DMS114 treated with DMSO at 0.1 percent for 48 hours (cell line): ENCODE measurements around the gene LAMP2.
"Not testable (repeated sequence)": the region's sequence is repeated elsewhere in the genome, so short reads cannot be mapped to it uniquely, and the experiment has no call there.

ENCODE experiments used
- DNase-seq: peaks from one replicate; lab custom pipeline; 2025; ENCODE audit not compliant: unreplicated experiment; lab: John Stamatoyannopoulos, UW

The LAMP2 gene

DNA sequence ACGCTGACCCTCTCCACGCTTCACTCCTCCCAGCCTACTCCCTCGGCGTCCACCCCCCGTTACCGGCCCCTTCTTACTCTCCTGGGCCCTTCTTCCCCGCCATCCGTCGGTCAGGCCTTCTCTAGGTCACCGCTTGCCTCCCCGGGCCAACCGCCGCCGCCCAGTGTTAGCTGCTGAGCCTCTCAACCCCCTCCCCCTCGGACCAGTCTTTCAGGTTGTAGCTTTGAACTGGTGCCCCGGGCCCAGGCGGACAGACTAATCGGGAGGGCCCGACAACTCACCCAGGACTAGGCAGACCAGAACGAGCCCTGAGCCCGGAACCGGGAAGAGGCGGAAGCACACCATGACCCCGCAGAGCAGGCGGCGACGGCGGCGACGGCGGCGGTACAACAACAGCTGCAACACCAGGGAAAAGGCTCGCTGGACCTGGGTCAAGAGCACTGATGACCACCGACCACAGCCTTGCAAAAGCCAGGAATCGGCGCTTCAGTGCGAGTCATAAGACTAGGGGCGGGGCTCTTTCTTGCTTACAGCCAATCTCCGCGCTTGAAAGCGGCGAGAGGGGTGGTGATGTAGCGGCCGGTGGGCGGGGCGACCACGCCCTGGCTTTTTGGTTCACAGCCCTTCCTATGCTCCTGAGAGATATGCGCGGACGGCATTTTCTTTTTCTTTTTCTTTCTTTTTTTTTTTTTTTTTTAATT lies at the start of gene LAMP2:
TSS of gene LAMP2 (minus strand) at position 472 of the 701 bp plus-strand sequence. CDS start at position 345, 127 bp downstream.
- DNase-seq: peak; percentile 62

DNA sequence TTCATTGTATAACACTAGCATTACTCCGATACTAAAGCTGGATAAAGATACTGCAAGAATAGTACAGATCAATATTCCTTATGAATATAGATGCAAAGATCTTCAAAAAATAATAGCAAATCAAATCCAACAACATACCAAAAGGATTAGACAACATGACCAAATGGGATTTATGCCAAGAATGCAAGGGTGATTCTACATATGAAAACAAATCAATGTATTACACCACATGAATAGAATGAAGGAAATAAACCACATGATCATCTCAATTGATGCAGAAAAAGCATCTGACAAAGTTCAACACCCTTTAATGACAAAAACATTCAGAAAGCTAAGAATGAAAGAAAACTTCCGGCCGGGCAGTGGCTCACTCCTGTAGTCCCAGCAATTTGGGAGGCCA lies 48.8 kb upstream of the LAMP2 start:
- DNase-seq: no peak

DNA sequence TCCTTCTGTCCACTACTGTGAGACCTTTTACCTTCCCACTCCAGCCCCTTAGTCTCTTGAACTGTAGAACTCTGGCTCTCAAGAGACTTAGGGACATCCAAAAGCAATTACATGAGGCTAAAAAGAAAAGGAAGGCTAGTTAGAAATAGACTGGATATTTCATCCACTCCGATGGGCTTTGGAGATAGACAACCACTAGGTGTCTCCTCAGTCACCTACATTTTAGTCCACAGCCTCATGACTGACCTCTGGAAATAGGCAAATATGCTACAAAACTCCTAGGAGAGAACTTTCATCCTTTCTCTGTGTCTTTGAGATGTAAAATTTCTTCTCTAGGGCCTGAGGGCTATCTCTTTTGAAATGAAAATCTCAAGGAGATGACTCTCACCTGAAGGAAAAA lies 45.1 kb upstream of the LAMP2 start:
- no peak for DNase-seq

DNA sequence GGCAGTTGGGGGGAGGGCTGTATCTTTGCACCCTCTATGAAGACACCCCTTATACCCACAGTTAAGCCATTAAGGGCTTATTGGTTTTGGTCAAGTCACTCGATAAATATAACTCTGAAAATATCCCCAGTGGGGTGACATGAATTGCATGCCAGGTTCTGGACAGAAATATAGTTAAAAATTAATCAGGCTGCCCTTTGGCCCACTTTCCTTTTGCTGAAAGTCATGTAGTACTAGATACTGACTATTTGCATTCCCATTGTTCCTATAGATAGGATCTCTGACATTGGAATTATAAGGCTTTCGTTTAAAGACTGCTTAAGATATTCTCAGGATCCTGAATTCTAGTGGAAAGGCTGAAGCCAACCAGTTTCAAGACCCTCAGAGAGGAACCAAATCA lies 43.5 kb upstream of the LAMP2 start:
- no peak for DNase-seq

DNA sequence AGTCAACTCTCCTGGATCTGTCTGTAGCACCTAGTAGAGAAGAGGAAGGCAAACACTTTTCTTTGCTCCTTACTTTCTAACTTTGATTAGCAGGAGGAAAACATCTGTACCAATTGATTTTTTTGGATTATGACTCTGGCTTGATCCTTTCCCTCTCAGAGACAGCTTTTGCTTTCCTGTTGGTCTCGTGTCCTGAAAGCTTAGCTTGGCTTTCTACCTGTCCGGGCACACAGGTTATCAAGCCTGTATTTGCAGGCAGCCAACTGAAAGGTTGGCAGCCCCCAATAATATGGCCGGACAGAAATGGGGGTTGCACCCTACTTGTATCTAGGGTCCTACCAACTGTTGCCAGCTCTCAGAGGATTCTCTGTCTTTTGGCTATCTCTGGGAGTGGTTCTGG lies 43.1 kb upstream of the LAMP2 start:
- no peak for DNase-seq

DNA sequence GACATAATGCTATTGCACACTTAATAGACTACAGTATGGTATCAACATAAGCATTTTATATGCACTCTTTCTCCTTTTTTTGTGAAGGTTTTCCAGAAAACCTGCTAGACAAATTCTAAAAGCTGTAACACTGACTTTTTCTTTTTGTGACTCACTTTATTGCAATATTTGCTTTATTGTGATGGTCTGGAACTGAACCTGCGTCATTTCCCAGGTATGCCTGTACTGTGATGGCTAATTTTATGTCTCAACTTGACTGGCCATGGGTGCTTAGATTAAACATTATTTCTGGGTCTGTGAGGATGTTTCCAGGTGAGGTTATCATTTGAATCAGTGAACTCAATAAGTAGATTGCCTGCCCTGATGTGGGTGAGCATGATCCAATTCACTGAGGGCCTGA lies 35.5 kb upstream of the LAMP2 start:
- no peak for DNase-seq

DNA sequence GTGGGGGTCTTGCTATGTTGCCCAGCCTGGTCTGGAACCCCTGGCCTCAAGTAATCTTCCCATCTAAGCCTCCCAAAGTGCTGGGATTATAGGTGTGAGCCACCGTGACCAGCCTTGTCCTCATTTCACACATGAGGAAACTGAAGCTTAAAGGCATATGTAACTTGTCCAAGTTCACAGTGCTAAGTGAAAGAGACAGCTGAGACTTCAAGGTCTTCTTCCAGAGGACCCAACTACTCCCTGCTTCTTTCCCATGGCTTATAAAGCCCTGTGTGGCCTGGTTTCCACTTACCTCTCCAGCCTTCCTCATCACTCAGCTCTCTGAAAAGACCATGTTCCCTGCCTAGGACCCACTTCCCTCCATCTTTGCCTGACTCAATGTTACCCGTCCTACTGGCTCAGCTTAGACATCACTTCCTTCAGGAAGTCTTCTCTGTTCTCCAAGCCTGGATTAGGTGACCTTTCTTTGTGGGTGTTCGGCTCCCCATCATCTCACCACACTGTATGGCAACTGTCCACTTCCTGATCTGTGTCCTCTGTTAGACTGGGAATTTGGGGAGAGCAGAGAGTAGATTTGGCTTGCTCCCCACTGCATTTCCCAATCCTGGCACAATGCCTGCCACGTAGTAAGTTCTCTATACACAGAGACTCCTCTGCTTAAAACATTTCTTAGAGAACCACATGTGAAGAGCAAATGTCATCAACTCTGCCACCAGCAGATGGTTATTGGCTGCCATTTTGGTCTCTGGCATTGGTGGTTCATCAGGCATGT lies 30.4 kb upstream of the LAMP2 start:
- no peak for DNase-seq

DNA sequence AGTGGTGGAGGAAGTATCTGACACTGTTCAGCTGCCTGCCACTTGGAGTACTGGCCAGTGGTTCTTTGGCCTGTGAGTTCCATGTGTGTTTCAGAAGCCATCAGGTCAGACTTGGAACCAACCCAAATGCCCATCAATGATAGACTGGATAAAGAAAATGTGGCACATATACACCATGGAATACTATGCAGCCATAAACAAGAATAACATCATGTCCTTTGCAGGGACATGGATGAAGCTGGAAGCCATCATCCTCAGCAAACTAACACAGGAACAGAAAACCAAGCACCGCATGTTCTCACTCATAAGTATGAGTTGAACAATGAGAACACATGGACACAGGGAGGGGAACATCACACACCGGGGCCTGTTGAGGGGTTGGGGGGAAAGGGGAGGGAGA lies 21.0 kb upstream of the LAMP2 start:
- DNase-seq: not testable (repeated sequence)

DNA sequence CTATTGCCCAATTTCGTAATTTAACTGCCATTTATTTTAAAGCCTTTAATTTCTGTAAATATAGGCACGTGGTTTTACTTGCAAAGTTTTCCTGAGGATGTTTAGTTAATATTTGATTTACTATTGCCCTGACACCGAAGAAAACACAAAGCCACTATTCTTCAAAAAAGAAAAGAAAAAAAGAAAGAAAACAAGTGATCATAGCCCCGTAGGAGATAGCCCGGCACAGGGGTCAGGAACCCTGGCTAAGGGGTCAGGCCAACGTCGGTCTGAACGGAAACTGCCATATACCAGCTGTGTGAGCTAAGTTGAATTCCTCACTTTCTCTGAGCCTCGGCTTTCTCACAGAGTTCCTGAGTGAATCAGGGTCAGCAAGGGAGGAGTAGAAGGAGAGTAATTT lies 17.7 kb upstream of the LAMP2 start:
- no peak for DNase-seq

DNA sequence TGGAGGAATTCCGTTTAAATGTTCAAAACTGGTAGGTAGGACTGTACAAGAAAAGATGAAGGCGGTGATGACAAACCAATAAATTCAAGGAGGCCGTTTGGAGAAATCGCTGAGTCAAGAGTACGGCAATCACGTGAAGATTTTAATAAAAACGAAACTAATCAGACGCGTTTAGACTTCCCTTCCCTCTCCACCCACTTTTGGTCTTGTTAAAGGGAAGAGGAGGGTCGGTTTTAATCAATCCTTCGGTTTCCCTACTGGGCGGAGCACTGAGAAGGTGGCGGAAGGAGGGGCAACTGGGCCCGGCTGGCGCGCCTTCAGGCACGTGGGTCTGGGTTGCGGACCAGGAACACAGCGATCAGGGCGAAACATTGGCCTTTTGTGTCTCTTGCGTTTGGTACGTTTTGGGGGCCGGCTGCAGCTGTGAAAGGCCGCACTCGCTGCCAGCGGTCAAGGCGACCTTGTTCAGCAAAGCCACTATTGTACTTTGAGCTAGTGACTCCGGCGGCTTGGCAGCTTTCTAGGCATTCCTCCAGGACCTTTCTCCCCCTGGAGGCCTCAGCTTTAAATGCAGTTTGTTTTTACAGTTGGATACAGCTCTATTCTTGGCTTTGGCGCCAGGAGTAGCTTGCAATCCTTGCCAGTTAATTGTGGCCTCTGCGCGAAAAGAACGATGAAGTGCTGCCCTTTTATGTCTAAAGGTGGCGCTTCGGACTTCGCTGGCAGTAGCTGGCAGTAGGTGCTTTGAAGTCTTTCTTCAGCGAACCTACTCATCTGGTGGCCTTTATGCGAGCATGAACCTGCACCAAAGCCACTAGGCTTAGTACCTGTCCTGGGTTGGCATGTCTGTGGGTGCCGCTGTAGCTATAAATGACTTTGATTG lies 16.8 kb upstream of the LAMP2 start:
- DNase-seq: peak; percentile 45

DNA sequence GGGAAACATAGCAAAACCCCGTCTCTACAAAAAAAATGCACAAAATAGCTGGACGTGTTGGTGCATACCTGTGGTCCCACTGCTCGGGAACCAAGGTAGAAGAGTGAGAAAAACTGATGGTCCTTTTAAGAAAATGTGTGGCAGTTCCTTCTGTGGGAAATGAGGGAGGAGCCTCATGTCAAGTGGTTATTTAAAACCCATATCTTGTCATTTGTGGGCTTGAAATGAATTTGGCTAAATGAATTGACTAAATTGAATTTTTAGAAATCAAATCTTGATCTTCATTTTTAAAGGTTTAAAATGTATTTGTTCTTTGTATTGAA lies 16.2 kb upstream of the LAMP2 start:
- no peak for DNase-seq

DNA sequence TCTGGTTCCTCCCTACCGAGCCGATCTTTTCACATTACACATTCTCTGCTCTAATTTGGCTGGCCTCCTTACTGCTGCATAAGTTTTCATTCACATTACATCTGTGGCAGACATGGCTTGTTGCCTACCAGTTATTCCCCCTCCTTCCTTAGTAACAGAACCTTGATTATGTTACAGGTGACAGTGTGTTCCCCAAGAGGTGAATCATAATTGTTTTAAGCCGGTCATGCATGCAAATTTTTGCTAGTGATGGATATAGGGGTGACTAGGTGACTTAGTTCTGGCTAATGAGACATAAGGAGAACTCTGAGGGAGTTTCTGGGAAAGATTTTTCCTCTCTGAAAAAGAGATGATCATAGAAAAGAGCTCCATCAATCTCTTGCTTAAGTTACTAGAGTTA lies 8.4 kb upstream of the LAMP2 start:
- DNase-seq: no peak

DNA sequence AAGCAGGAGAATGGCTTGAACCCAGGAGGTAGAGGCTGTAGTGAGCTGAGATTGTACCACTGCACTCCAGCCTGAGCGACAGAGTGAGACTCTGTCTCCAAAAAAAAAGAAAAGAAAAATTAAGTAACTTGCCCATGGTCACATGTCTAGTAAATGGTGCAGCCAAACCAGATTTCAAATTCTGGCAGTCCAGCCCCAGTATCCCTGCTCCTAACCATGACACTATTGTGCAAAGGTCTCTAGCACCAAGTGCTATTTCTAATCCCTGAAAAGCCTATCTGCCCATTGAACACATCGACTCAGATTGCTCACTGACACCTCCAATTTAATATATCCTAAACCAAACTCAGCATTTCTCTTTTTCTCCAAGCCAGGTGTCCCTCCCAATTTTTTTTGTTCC lies 7.6 kb upstream of the LAMP2 start:
- DNase-seq: no peak

DNA sequence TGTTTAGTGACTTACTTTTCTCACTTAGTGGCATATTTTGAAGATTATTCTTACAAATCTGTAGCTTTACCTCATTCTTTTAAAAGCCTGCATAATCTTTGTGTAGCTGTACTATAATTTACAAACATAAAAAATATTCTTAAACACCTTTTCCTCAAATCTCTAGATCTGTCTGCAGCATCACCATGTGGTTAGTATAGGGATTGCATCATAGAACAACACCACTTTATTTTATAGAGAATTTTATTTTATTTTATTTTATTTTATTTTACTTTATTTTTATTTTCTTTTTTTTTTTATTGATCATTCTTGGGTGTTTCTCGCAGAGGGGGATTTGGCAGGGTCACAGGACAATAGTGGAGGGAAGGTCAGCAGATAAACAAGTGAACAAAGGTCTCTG lies 6.4 kb upstream of the LAMP2 start:
- DNase-seq: peak; percentile 1

DNA sequence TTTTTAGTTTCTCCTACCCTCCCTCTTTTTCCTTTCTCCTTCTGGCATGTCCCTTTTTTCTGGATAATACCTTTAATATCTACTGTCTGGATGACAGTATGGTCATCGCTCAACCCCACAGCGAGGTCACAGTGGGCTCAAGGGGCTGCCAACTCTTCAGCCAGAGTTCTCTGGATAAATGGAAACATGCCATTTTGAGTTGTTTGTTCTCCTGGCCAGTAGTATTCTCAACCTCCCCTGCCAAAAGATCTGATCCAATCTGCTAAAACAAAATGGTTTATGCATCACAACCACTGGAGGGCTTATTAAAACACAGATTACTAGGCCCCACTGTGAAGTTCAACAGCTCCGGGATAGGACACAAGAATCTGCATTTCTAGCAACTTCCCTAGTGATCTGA lies 5.0 kb upstream of the LAMP2 start:
- no peak for DNase-seq

DNA sequence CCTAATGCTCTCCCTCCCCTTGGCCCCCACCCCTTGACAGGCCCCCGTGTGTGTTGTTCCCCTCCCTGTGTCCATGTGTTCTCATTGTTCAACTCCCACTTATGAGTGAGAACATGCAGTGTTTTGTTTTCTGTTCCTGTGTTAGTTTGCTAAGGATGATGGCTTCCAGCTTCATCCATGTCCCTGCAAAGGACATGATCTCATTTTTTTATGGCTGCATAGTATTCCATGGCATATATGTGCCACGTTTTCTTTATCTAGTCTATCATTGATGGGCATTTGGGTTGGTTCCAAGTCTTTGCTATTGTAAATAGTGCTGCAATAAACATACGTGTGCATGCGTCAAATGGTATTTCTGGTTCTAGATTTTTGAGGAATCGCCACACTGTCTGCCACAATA lies 561 bp upstream of the LAMP2 start:
- DNase-seq: not testable (repeated sequence)

DNA sequence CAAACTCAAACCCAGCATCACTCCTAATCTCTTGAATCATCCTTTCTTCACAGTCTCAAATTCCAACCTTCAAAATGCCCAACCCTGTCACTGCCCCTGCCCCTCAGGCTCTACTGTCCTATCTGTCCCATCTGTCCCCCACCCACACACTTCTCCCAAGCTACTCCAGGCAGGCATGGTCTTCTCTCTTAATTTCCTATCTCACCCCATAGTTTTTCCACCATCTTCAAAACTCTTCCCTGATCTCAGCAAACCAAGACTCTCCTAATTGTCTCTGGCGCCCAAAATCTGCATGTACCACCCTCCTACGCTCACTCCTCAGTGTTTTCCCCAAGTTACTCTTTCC lies 644 bp downstream of the LAMP2 start:
- DNase-seq: no peak

DNA sequence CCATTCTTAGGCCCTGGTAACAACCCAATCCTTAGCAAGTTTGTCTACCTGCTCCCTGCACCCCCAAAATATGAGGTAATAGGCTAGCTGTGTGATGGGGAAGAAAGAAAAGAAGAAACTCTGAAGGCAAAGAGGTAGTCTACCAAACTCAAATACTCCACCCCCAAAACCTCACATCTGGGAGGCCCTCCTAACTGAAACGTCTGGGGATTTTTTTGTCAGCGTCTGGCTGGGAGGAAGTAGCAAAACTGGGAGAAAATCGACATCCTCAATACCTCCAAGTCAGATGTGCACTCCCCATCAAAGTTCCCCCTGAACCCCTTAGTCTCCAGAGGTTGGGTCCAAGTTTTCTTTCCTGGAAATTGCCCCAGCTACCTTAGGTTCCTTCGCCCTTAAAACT lies 1.0 kb downstream of the LAMP2 start:
- no peak for DNase-seq

DNA sequence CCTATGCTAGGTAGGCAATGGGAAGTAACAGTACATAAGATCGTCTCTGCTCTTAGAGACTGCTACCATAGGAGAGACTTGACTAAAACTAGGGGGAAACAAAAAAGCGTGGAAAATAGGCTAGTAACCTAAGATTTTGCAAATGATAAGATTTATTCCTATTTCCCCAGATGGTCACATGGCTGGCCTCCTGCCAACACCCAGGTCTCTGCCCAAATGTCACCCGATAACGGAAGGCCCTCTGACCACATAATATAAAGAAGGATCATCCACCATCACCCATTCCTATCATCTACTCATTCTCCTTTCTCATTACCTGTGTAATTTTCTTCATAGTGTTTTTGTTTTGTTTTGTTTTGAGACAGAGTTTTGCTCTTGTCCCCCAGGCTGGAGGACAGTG lies 4.7 kb downstream of the LAMP2 start:
- DNase-seq: no peak

DNA sequence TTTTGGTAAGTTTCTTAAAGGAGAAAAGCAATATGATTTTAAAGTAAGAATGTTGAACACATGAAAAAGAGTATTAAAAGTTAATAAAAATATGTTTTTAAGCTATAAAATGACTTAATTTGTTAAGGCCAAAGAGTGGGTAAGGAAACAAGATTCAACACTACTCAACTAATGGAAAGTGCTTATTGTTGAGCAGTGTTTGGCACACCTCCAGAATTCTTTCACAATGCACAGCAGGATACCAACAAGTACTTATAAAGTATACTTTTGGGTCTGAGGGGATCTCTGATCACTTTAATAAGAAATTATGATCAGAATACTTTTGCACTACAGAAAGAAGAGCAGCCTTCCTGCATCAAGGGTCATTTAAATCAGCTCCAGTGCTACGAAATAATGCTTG lies 5.9 kb downstream of the LAMP2 start:
- DNase-seq: no peak

DNA sequence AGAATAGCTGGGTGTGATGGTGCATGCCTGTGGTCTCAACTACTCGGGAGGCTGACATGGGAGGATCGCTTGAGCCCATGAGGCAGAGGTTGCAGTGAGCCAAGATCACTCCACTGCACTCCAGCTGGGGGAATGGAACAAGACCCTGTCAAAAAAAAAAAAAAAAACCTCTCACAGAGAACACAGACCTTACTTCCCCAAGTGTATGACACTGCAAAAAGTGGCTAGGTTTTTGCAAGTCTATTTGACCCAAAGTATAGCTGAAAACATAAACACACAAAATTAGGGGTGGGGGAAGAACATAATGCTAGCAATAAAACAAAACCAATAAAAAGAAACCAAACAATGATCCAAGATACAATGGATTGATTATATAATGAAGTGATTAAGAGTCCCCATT lies 6.7 kb downstream of the LAMP2 start:
- no peak for DNase-seq

DNA sequence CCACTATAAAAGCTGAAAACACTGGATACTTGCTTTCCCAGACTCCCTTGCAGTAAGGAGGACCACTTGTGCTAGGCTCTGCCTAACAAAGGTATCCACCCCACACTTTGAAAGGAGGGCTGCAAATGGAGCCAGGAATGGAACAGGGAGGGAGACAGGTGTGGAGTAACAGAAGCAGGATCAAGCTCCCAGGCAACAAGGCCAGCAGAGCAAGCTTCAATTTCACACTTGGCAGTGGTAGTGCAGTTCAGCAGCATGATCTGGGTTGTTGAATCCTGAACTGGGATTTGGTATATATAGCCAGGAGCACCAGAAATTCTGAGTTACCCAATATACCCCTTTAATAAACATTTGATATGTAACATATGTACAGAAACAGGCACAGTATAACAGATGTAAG lies 9.8 kb downstream of the LAMP2 start:
- DNase-seq: no peak
